ENCODE measurements around the gene PABPC3. TPM values are rescaled to one million over a fixed set of nuclear protein-coding genes. Genes with fewer than 3 reads are reported as not detected.

Gene PABPC3
- total and polyA plus RNA-seq, 2 donors (not counting 1 experiment from before 2014, with no cell fraction given) = 0.17 to 0.27 TPM

DNA sequence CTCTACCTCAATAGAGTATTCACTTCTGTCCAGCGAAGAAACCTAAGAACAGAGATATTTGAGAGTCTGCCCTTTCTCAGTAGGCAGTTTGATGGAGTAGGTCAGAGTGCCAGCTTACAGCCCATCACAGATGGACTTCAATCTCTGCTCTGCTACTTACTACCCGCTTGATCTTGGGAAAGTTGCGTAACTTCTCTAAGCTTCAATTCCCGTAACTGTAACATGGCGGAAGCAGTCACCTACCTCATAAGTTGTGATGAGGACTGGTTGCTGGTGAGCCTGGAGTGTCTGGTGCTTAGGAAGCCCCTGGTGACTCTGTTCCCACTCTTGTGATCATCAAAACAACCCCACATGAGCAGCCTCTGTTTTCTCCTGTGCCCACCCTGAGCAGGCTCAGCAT lies 45.1 kb downstream of the PABPC3 start:
- Histone ChIP-seq H3K4me1 (ENCODE audit: control insufficient read depth, extremely low read depth, insufficient read depth, low read length) (no peaks in the 10 kb centered on the region), H2AFZ (ENCODE audit: low read length) (no peak overlapping the region), H3K36me3 (ENCODE audit: control insufficient read depth, insufficient read depth, low read length) (no peaks in the 10 kb centered on the region), H3K4me3 (replicated peaks in 1 of 4; ENCODE audit: control extremely low read depth in 1 of 4, insufficient read depth in 1 of 4, low read depth in 3 of 4, low read length in 4 of 4) (no peak overlapping the region), H3K4me2 (ENCODE audit: extremely low read depth, insufficient read depth, low read length) (no peak overlapping the region), H3K9me3 (ENCODE audit: control insufficient read depth, insufficient read depth, low read depth, low read length) (no peaks in the 10 kb centered on the region), H3K27me3 (ENCODE audit: control insufficient read depth, insufficient read depth, low read length) (peaks cover 2% of the 10 kb centered on the region), H3K9ac (ENCODE audit: insufficient read depth, low read length) (no peak overlapping the region), H3K27ac (ENCODE audit: insufficient read depth, low read length) (no peak overlapping the region), H3K79me2 (ENCODE audit: control insufficient read depth, insufficient read depth, low read length) (no peaks in the 10 kb centered on the region), H4K20me1 (ENCODE audit: control insufficient read depth, extremely low read depth, insufficient read depth, low read length) (no peaks in the 10 kb centered on the region)
- no peak for DNase-seq (ENCODE audit: low read depth in 2 of 2)
- no peak for TF ChIP-seq CTCF (conservative IDR thresholded peaks at IDR 0.05 in 1 of 2, IDR thresholded peaks at IDR 0.05 in 1 of 2; ENCODE audit: low read depth in 1 of 2, low read length in 2 of 2)
- TF ChIP-seq EZH2 (IDR thresholded peaks at IDR 0.05; ENCODE audit: low read length, missing control alignments) = no peak

DNA sequence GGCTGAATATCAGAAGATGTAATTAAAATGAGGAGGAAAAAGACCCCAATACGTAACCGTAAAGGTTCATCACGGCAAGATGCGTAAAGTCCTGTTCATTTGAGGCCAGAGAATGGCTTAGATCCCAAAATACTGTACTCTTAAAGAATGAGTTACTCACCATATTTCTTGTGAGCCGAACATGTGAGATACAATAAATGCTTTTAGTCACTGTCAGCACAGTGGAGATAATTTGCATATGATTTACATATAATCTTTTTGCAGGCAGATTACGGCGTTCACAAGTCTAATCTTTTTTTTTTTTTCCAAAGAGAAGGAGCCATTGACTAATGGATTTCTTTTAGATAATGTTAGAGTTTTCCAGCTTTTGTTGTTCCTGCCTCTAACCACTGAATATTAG lies 47.8 kb downstream of the PABPC3 start:
- Histone ChIP-seq H4K20me1 (ENCODE audit: control insufficient read depth, extremely low read depth, insufficient read depth, low read length) (no peaks in the 10 kb centered on the region), H3K9ac (ENCODE audit: insufficient read depth, low read length) (no peak overlapping the region), H3K9me3 (ENCODE audit: control insufficient read depth, insufficient read depth, low read depth, low read length) (no peaks in the 10 kb centered on the region), H3K4me3 (replicated peaks in 1 of 4; ENCODE audit: control extremely low read depth in 1 of 4, insufficient read depth in 1 of 4, low read depth in 3 of 4, low read length in 4 of 4) (no peak overlapping the region), H3K27ac (ENCODE audit: insufficient read depth, low read length) (no peak overlapping the region), H3K36me3 (ENCODE audit: control insufficient read depth, insufficient read depth, low read length) (no peaks in the 10 kb centered on the region), H3K79me2 (ENCODE audit: control insufficient read depth, insufficient read depth, low read length) (no peaks in the 10 kb centered on the region), H3K4me2 (ENCODE audit: extremely low read depth, insufficient read depth, low read length) (no peak overlapping the region), H3K4me1 (ENCODE audit: control insufficient read depth, extremely low read depth, insufficient read depth, low read length) (no peaks in the 10 kb centered on the region), H2AFZ (ENCODE audit: low read length) (no peak overlapping the region), H3K27me3 (ENCODE audit: control insufficient read depth, insufficient read depth, low read length) (no peaks in the 10 kb centered on the region)
- DNase-seq (ENCODE audit: low read depth in 2 of 2) = no peak
- TF ChIP-seq CTCF (conservative IDR thresholded peaks at IDR 0.05 in 1 of 2, IDR thresholded peaks at IDR 0.05 in 1 of 2; ENCODE audit: low read depth in 1 of 2, low read length in 2 of 2) = no peak
- TF ChIP-seq EZH2 (IDR thresholded peaks at IDR 0.05; ENCODE audit: low read length, missing control alignments) = no peak

GRCh38 chr13:25147638-25148401 lies 51.9 kb downstream of the PABPC3 start:
- Histone ChIP-seq H3K36me3 (ENCODE audit: control insufficient read depth, insufficient read depth, low read length) (no peaks in the 10 kb centered on the region), H4K20me1 (ENCODE audit: control insufficient read depth, extremely low read depth, insufficient read depth, low read length) (no peaks in the 10 kb centered on the region), H3K4me1 (ENCODE audit: control insufficient read depth, extremely low read depth, insufficient read depth, low read length) (no peaks in the 10 kb centered on the region), H3K9ac (ENCODE audit: insufficient read depth, low read length) (no peak overlapping the region), H3K79me2 (ENCODE audit: control insufficient read depth, insufficient read depth, low read length) (no peaks in the 10 kb centered on the region), H3K9me3 (ENCODE audit: control insufficient read depth, insufficient read depth, low read depth, low read length) (no peaks in the 10 kb centered on the region), H3K27ac (ENCODE audit: insufficient read depth, low read length) (no peak overlapping the region), H3K27me3 (ENCODE audit: control insufficient read depth, insufficient read depth, low read length) (no peaks in the 10 kb centered on the region), H3K4me3 (replicated peaks in 1 of 4; ENCODE audit: control extremely low read depth in 1 of 4, insufficient read depth in 1 of 4, low read depth in 3 of 4, low read length in 4 of 4) (no peak overlapping the region), H2AFZ (ENCODE audit: low read length) (no peak overlapping the region), H3K4me2 (ENCODE audit: extremely low read depth, insufficient read depth, low read length) (no peak overlapping the region)
- DNase-seq (ENCODE audit: low read depth in 2 of 2) = no peak
- TF ChIP-seq CTCF (conservative IDR thresholded peaks at IDR 0.05 in 1 of 2, IDR thresholded peaks at IDR 0.05 in 1 of 2; ENCODE audit: low read depth in 1 of 2, low read length in 2 of 2) = no peak
- TF ChIP-seq EZH2 (IDR thresholded peaks at IDR 0.05; ENCODE audit: low read length, missing control alignments) = no peak

Data from fibroblast of lung (primary cell).